Right ventricle myocardium superior (tissue), 1 donor: Measurements from ENCODE around the gene MAD2L2. TPM values are rescaled to one million over a fixed set of nuclear protein-coding genes. Genes with fewer than 3 reads are reported as not detected.

ENCODE experiments used
- ATAC-seq: fragments of 200-7000 bp; cut with Tn5 transposase; one replicate; pipeline ENCODE4 v1.9.1; 2020; ENCODE audit warnings: mild to moderate bottlenecking; ENCODE audit not compliant: poor library complexity
- DNase-seq: peaks from one replicate; pipeline ENCODE4 v3.0.0-alpha.2; 2020
- intact Hi-C: fragments of 100-400 bp; cut with DNase I; formaldehyde crosslinking; loops from one replicate; pipeline ENCODE4 v1.11.2; 2022
- total RNA-seq: library from RNA; stranded (reverse); fragmentation: NEBNext Ultra II Directional; extraction: Animal tissue kit (Norgen Biotek cat#: 25700); gene quantifications from one replicate; pipeline ENCODE4 v1.2.1, GENCODE V29; 2021
- donor health status: DM: no; HTN: yes; CAD: no; lungs with severe emphysema.

Gene MAD2L2
- total RNA-seq, 1 donor from 2014 or later: 15.8 TPM

GRCh38 chr1:11690397-11691301 is 9.7 kb upstream of the MAD2L2 start:
- intact Hi-C loops: no loop called here
- DNase-seq (no peak), ATAC-seq (no peak)

- ATAC-seq: no peak
- intact Hi-C loops: no loop called here
- no peak for DNase-seq
These were observed 7.6 kb upstream of the MAD2L2 start for GRCh38 chr1:11688506-11688905.

- DNase-seq (no peak), ATAC-seq (no peak)
- intact Hi-C loops: no loop called here
These were observed 4.3 kb upstream of the MAD2L2 start for GRCh38 chr1:11685210-11685752.

- intact Hi-C loops: no loop called here
- no peak for DNase-seq
- no peak for ATAC-seq
These were observed 3.1 kb upstream of the MAD2L2 start for GRCh38 chr1:11684070-11684469.

GRCh38 chr1:11682799-11683198 is 1.9 kb upstream of the MAD2L2 start:
- DNase-seq (no peak), ATAC-seq (no peak)
- intact Hi-C loops: no loop called here

- DNase-seq (peak; percentile 33), ATAC-seq (no peak)
- intact Hi-C loops: no loop called here
These were observed 1.4 kb upstream of the MAD2L2 start for GRCh38 chr1:11682287-11682771.

- ATAC-seq: peak; percentile 76
- DNase-seq: peak; percentile 37
- intact Hi-C loops: no loop called here
These were observed 478 bp downstream of the MAD2L2 start for GRCh38 chr1:11680270-11681070.

- ATAC-seq (no peak), DNase-seq (no peak)
- intact Hi-C loops: no loop called here
These were observed 2.5 kb downstream of the MAD2L2 start for GRCh38 chr1:11678442-11678841.

GRCh38 chr1:11676386-11677103 is 4.4 kb downstream of the MAD2L2 start:
- intact Hi-C loops: no loop called here
- ATAC-seq (no peak), DNase-seq (no peak)

GRCh38 chr1:11675325-11675724 is 5.6 kb downstream of the MAD2L2 start:
- intact Hi-C loops: no loop called here
- DNase-seq (no peak), ATAC-seq (no peak)

- DNase-seq (no peak), ATAC-seq (no peak)
- intact Hi-C loops: no loop called here
These were observed 6.5 kb downstream of the MAD2L2 start for GRCh38 chr1:11674488-11674887.

- DNase-seq: peak; percentile 25
- ATAC-seq: peak; percentile 11
- intact Hi-C loops: no loop called here
These were observed 7.7 kb downstream of the MAD2L2 start for GRCh38 chr1:11673089-11673769.

- intact Hi-C loops: no loop called here
- ATAC-seq (no peak), DNase-seq (peak; percentile 30)
These were observed 9.2 kb downstream of the MAD2L2 start for GRCh38 chr1:11671544-11672286.

- intact Hi-C loops: no loop called here
- DNase-seq: no peak
- ATAC-seq: no peak
These were observed 9.8 kb downstream of the MAD2L2 start for GRCh38 chr1:11671205-11671543.

GRCh38 chr1:11670747-11671146 is 10.2 kb downstream of the MAD2L2 start:
- DNase-seq (no peak), ATAC-seq (no peak)
- intact Hi-C loops: no loop called here

GRCh38 chr1:11668516-11668915 is 12.4 kb downstream of the MAD2L2 start:
- intact Hi-C loops: no loop called here
- no peak for DNase-seq
- no peak for ATAC-seq

- ATAC-seq: peak; percentile 44
These were observed 16.4 kb downstream of the MAD2L2 start for GRCh38 chr1:11664336-11665065.

More at GRCh38 chr1:11664336-11665065, 16.4 kb downstream of the MAD2L2 start:
- intact Hi-C loops: no loop called here
- DNase-seq: peak; percentile 67
